IPS DF 4.7 (cell line): ENCODE measurements around the gene GRIN1.

ENCODE experiments used
- DNase-seq: peaks from one replicate; pipeline ENCODE4 v3.0.0-alpha.2; 2013; ENCODE audit warnings: low spot score; ENCODE audit errors: extremely low read depth

The GRIN1 gene

GRCh38 chr9:137215196-137215986 is 76.4 kb downstream of the GRIN1 start:
- no peak for DNase-seq

GRCh38 chr9:137216188-137216965 is 77.4 kb downstream of the GRIN1 start:
- DNase-seq = no peak

GRCh38 chr9:137217276-137218211 is 78.6 kb downstream of the GRIN1 start:
- no peak for DNase-seq

DNA sequence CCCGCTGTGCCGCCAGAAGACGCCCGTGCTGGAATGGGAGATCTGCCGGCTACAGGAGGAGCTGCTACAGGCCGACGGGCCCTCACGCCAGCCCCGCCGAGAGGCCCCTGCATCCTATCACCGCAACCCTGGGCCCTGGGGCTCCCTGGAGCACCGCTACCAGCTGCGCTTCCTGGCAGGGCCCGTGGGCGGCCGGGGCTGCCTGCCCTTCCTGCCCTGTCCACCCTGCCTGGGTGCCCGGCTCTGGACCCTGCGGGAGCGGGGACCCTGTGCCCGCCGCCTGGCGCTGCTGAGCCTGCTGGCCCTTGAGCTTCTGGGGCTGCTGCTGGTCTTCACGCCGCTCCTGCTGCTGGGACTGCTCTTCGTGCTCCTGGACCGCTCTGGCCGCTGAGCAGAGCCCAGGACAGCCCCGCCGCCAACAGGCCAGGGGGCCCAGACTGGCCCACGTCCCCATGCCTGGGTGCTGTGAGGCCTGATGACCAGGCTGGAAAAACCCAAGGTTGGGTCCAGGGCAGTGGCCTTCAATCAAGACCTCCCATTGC is 79.3 kb downstream of the GRIN1 start:
- DNase-seq = no peak
